Hepatocyte (in vitro differentiated cells): ENCODE data around the gene KCNRG. TPM values are rescaled to one million over a fixed set of nuclear protein-coding genes. Genes with fewer than 3 reads are reported as not detected.
A peak's percentile ranks its signal among the peaks of the same experiment; 100 is the strongest.

ENCODE experiments used
- DNase-seq: peaks from one replicate; pipeline ENCODE4 v3.0.0-alpha.2; 2016; ENCODE audit warnings: low spot score
- H2AFZ ChIP-seq: fragments of 200-600 bp; sonication (generic); 2 replicates; pipeline ENCODE4 v1.6.0; 2016; ENCODE audit warnings: antibody characterized with exemption, mild to moderate bottlenecking
- H3K27ac ChIP-seq: fragments of 200-600 bp; sonication (generic); 2 replicates; pipeline ENCODE4 v1.5.1; 2016; ENCODE audit warnings: mild to moderate bottlenecking
- H3K27me3 ChIP-seq: fragments of 200-600 bp; sonication (generic); 2 replicates; pipeline ENCODE4 v1.6.1; 2016
- H3K36me3 ChIP-seq: fragments of 200-600 bp; sonication (generic); replicated peaks from 2 replicates; pipeline ENCODE4 v1.5.1; 2016; ENCODE audit warnings: low read depth; ENCODE audit not compliant: insufficient read depth
- H3K4me1 ChIP-seq: fragments of 200-600 bp; sonication (generic); 2 replicates; pipeline ENCODE4 v1.5.1; 2016; ENCODE audit warnings: mild to moderate bottlenecking, moderate library complexity; ENCODE audit not compliant: insufficient read depth
- H3K4me2 ChIP-seq: fragments of 200-600 bp; sonication (generic); 2 replicates; pipeline ENCODE4 v1.6.0; 2016
- H3K4me3 ChIP-seq: fragments of 200-600 bp; sonication (generic); 2 replicates; pipeline ENCODE4 v1.5.1; 2016; ENCODE audit warnings: mild to moderate bottlenecking
- H3K79me2 ChIP-seq: fragments of 200-600 bp; sonication (generic); 2 replicates; pipeline ENCODE4 v1.6.0; 2017; ENCODE audit warnings: mild to moderate bottlenecking
- H3K9me2 ChIP-seq: fragments of 200-600 bp; sonication (generic); replicated peaks from 2 replicates; pipeline ENCODE4 v1.6.0; 2017; ENCODE audit warnings: mild to moderate bottlenecking; ENCODE audit not compliant: insufficient read depth
- H3K9me3 ChIP-seq: fragments of 200-600 bp; sonication (generic); 2 replicates; pipeline ENCODE4 v1.5.1; 2016; ENCODE audit warnings: low read depth, mild to moderate bottlenecking
- H4K20me1 ChIP-seq: fragments of 200-600 bp; sonication (generic); 2 replicates; pipeline ENCODE4 v1.6.0; 2016; ENCODE audit warnings: mild to moderate bottlenecking; ENCODE audit not compliant: insufficient read depth, poor library complexity, severe bottlenecking
- EZH2 ChIP-seq: fragments of 200-600 bp; sonication (generic); IDR thresholded peaks from 2 replicates; pipeline ENCODE4 v1.6.1; 2016; ENCODE audit warnings: antibody characterized with exemption, mild to moderate bottlenecking, borderline replicate concordance
- EZH2phosphoT487 ChIP-seq: fragments of 200-600 bp; sonication (generic); IDR thresholded peaks from one replicate; pipeline ENCODE4 v1.6.1; 2018; ENCODE audit warnings: antibody characterized with exemption, mild to moderate bottlenecking, low read depth, moderate library complexity; ENCODE audit not compliant: unreplicated experiment, severe bottlenecking
- WGBS: methylation state at CpG from one replicate; pipeline ENCODE4 v1.1.6; 2016; ENCODE audit warnings: low lambda C conversion rate; ENCODE audit errors: missing lambda C conversion rate; 5-methylcytosine and 5-hydroxymethylcytosine counted together
- polyA plus RNA-seq: library from polyadenylated mRNA; unstranded; fragments of >200 nt; fragmentation: Nextera tagmentation; extraction: Ambion mirVana; gene quantifications from 2 replicates; pipeline ENCODE4 v1.2.1, GENCODE V29; 2016
- total RNA-seq: library from RNA; depleted of rRNA; stranded (reverse); fragments of >200 nt; gene quantifications from 2 replicates; pipeline ENCODE4 v1.2.3, GENCODE V29; 2014
- TF ChIP-seq, protein P1 (sequence below): fragments of 200-600 bp; sonication (generic); IDR thresholded peaks from 2 replicates; pipeline ENCODE4 v1.5.1; 2016; ENCODE audit warnings: antibody characterized with exemption, mild to moderate bottlenecking; ENCODE audit not compliant: poor library complexity

Gene KCNRG
- total and polyA plus RNA-seq, 2 experiments from 2014 or later, result 0.57 to 1.3 TPM

DNA sequence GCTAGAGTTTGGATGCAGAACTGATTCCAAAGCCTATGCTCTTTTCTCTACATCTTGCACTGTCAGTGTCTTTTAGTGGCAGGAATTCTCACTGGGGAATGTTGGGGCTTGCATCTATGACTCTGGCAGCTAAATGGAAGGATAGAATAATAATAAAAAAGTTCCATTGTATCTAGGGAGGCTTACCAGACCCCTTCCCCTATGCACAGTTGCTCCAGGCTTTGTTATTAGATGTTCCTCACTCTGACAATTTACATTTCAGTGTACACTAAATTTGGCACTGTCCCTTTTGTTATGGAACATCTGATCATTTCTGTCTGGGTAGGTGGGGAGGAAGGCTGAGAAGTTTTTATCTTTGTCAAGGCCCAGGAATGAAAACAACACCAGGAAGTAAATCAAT lies 22.1 kb upstream of the KCNRG start:
- Histone ChIP-seq H3K79me2 (peaks cover 5% of the 10 kb centered on the region), H3K36me3 (no peaks in the 10 kb centered on the region), H3K27me3 (no peaks in the 10 kb centered on the region), H3K27ac (no peak overlapping the region), H3K9me2 (no peaks in the 10 kb centered on the region), H3K4me1 (peaks cover under 1% of the 10 kb centered on the region), H3K9me3 (no peaks in the 10 kb centered on the region), H3K4me3 (no peak overlapping the region), H2AFZ (no peak overlapping the region), H3K4me2 (no peak overlapping the region), H4K20me1 (no peaks in the 10 kb centered on the region)
- no peak for DNase-seq
- no peak for TF ChIP-seq EZH2phosphoT487
- TF ChIP-seq EZH2, result no peak
- TF ChIP-seq, protein P1, sequence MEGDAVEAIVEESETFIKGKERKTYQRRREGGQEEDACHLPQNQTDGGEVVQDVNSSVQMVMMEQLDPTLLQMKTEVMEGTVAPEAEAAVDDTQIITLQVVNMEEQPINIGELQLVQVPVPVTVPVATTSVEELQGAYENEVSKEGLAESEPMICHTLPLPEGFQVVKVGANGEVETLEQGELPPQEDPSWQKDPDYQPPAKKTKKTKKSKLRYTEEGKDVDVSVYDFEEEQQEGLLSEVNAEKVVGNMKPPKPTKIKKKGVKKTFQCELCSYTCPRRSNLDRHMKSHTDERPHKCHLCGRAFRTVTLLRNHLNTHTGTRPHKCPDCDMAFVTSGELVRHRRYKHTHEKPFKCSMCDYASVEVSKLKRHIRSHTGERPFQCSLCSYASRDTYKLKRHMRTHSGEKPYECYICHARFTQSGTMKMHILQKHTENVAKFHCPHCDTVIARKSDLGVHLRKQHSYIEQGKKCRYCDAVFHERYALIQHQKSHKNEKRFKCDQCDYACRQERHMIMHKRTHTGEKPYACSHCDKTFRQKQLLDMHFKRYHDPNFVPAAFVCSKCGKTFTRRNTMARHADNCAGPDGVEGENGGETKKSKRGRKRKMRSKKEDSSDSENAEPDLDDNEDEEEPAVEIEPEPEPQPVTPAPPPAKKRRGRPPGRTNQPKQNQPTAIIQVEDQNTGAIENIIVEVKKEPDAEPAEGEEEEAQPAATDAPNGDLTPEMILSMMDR, result no peak

DNA sequence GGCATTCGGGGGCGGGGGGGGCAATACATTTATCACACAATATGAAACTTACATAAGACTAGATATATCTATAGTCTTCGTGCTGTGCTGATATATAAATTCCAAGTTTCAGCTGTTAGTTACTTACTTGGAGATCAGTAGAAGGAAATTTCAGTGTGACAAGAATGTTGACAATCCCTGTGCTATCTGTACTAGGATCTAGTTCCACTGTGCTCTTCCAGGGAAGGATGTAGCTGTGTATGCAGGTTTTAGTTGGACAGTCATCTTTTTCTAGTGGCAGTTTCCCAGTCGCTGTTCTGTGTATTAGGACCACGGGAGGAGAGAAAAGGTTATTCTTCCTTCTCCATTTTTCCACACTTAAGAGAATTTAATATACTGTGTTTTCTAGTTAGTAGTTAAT lies 21.6 kb upstream of the KCNRG start:
- Histone ChIP-seq H3K4me1 (peaks cover 6% of the 10 kb centered on the region), H3K9me3 (no peaks in the 10 kb centered on the region), H3K4me2 (no peak overlapping the region), H3K27me3 (no peaks in the 10 kb centered on the region), H3K4me3 (no peak overlapping the region), H4K20me1 (no peaks in the 10 kb centered on the region), H3K27ac (no peak overlapping the region), H3K9me2 (no peaks in the 10 kb centered on the region), H2AFZ (no peak overlapping the region), H3K79me2 (peaks cover 11% of the 10 kb centered on the region), H3K36me3 (no peaks in the 10 kb centered on the region)
- WGBS, result 83% methylated on average over 5 of the region's 5 CpGs
- DNase-seq, result no peak
- TF ChIP-seq EZH2phosphoT487 (no peak), EZH2 (no peak)
- TF ChIP-seq, protein P1, result no peak

DNA sequence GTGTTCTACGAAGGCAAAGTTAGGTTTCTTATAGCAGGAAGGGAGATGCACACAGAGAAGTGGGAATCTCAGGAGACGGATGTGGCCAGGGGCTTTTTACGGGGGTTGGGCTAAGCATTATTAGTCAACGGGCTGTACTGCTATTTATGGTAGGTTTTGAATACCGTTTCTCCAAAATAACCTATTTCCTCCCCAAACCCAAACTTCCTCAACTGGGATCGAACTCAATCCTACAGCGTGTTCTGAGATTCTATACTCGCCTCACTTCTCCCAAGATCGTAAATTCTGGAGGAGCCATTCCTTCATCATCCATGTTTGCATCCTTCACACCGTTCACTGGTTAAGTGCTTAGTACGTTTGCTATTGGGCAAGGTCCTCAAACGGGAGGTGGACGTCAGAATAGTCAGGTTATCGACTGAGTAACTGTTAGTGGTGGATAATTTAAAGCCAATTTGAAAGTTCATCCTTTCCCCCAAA lies 19.6 kb upstream of the KCNRG start:
- H4K20me1 ChIP-seq, result no peaks in the 10 kb centered on the region
- TF ChIP-seq, protein P1, result no peak
- H3K4me2 ChIP-seq, result peak overlapping the region; percentile 93
- no peaks in the 10 kb centered on the region for H3K9me2 ChIP-seq
- H3K4me1 ChIP-seq, result peaks cover 19% of the 10 kb centered on the region
- 45% methylated on average over 14 of the region's 14 CpGs for WGBS
- peak overlapping the region; percentile 99 for H3K4me3 ChIP-seq
- peak overlapping the region; percentile 100 for H3K27ac ChIP-seq
- H2AFZ ChIP-seq, result peak overlapping the region; percentile 99
- H3K79me2 ChIP-seq, result peaks cover 31% of the 10 kb centered on the region
- no peaks in the 10 kb centered on the region for H3K9me3 ChIP-seq
- H3K36me3 ChIP-seq, result no peaks in the 10 kb centered on the region
- no peak for DNase-seq
- no peaks in the 10 kb centered on the region for H3K27me3 ChIP-seq
